SK-MEL-5 (cell line): Measurements from ENCODE around the gene IL1RAPL1. TPM values are rescaled to one million over a fixed set of nuclear protein-coding genes. Genes with fewer than 3 reads are reported as not detected.

ENCODE experiments used
- DNase-seq: peaks from one replicate; pipeline ENCODE4 v3.0.0-alpha.2; 2016; ENCODE audit warnings: low read depth, low spot score
- in situ Hi-C: cut with HindIII; loops from 2 replicates; pipeline ENCODE4 v1.10.0; 2016; ENCODE audit warnings: low sequenced_read_pairs, high pct_unique_total_duplicates, low pct_unique_long_range_greater_than_20kb
- total RNA-seq: library from RNA; depleted of rRNA; stranded (reverse); fragments of >200 nt; shearing (Covaris generic); gene quantifications from 2 replicates; pipeline ENCODE4 v1.2.3, GENCODE V29; 2014

Gene IL1RAPL1
- total RNA-seq, 1 experiment from 2014 or later: 0.32 TPM

- in situ Hi-C loops: no loop called here
- no peak for DNase-seq
Measured at GRCh38 chrX:28998609-28999135, 411.4 kb downstream of the IL1RAPL1 start.

- in situ Hi-C loops: no loop called here
- no peak for DNase-seq
Measured at GRCh38 chrX:29012867-29013266, 425.6 kb downstream of the IL1RAPL1 start.

- DNase-seq: no peak
- in situ Hi-C loops: no loop called here
Measured at GRCh38 chrX:29023207-29023606, 436.0 kb downstream of the IL1RAPL1 start.

GRCh38 chrX:29024871-29025270, 437.6 kb downstream of the IL1RAPL1 start:
- in situ Hi-C loops: no loop called here
- no peak for DNase-seq

- in situ Hi-C loops: no loop called here
- DNase-seq: no peak
Measured at GRCh38 chrX:29039501-29039900, 452.3 kb downstream of the IL1RAPL1 start.

GRCh38 chrX:29040160-29040559, 452.9 kb downstream of the IL1RAPL1 start:
- in situ Hi-C loops: no loop called here
- DNase-seq: no peak

GRCh38 chrX:29042341-29042740, 455.1 kb downstream of the IL1RAPL1 start:
- in situ Hi-C loops: no loop called here
- DNase-seq: no peak

- in situ Hi-C loops: no loop called here
- no peak for DNase-seq
Measured at GRCh38 chrX:29043746-29044145, 456.5 kb downstream of the IL1RAPL1 start.

- DNase-seq: peak; percentile 14
- in situ Hi-C loops: no loop called here
Measured at GRCh38 chrX:29044423-29045184, 457.4 kb downstream of the IL1RAPL1 start.

GRCh38 chrX:29065477-29065876, 478.2 kb downstream of the IL1RAPL1 start:
- DNase-seq: no peak
- in situ Hi-C loops: no loop called here

GRCh38 chrX:29066516-29066915, 479.3 kb downstream of the IL1RAPL1 start:
- in situ Hi-C loops: no loop called here
- DNase-seq: no peak

GRCh38 chrX:29067351-29067750, 480.1 kb downstream of the IL1RAPL1 start:
- in situ Hi-C loops: no loop called here

GRCh38 chrX:29071525-29072320, 484.5 kb downstream of the IL1RAPL1 start:
- DNase-seq: no peak
- in situ Hi-C loops: no loop called here

More at GRCh38 chrX:29067351-29067750, 480.1 kb downstream of the IL1RAPL1 start:
- no peak for DNase-seq

- in situ Hi-C loops: no loop called here
- DNase-seq: no peak
Measured at GRCh38 chrX:29082558-29082957, 495.3 kb downstream of the IL1RAPL1 start.

GRCh38 chrX:29083823-29084222, 496.6 kb downstream of the IL1RAPL1 start:
- in situ Hi-C loops: no loop called here
- DNase-seq: no peak

- DNase-seq: peak; percentile 34
- in situ Hi-C loops: no loop called here
Measured at GRCh38 chrX:29090811-29091210, 503.6 kb downstream of the IL1RAPL1 start.

GRCh38 chrX:29107231-29107630, 520.0 kb downstream of the IL1RAPL1 start:
- in situ Hi-C loops: no loop called here
- no peak for DNase-seq

- in situ Hi-C loops: no loop called here
Measured at GRCh38 chrX:29110041-29110440, 522.8 kb downstream of the IL1RAPL1 start.

GRCh38 chrX:29113221-29113620, 526.0 kb downstream of the IL1RAPL1 start:
- in situ Hi-C loops: no loop called here
- no peak for DNase-seq

More at GRCh38 chrX:29110041-29110440, 522.8 kb downstream of the IL1RAPL1 start:
- no peak for DNase-seq
